OCI-LY1 (cell line): ENCODE results near the gene PTGDR.

ENCODE experiments used
- EZH2 ChIP-seq: fragments of 200-600 bp; sonication (generic), shearing (Covaris generic); IDR thresholded peaks from 2 replicates; pipeline ENCODE4 v1.8.0; 2017; ENCODE audit warnings: borderline replicate concordance, mixed run types, mild to moderate bottlenecking, antibody characterized with exemption, low read length, moderate library complexity, mixed read lengths
- TF ChIP-seq, protein P1 (sequence below): fragments of 200-600 bp; sonication (generic), shearing (Covaris generic); IDR thresholded peaks from 2 replicates; pipeline ENCODE4 v1.5.1; 2017; ENCODE audit warnings: mild to moderate bottlenecking, antibody characterized with exemption, low read length, moderate library complexity, mixed read lengths

GRCh38 chr14:52219488-52220084 is 47.9 kb upstream of the PTGDR start:
- TF ChIP-seq, protein P1, sequence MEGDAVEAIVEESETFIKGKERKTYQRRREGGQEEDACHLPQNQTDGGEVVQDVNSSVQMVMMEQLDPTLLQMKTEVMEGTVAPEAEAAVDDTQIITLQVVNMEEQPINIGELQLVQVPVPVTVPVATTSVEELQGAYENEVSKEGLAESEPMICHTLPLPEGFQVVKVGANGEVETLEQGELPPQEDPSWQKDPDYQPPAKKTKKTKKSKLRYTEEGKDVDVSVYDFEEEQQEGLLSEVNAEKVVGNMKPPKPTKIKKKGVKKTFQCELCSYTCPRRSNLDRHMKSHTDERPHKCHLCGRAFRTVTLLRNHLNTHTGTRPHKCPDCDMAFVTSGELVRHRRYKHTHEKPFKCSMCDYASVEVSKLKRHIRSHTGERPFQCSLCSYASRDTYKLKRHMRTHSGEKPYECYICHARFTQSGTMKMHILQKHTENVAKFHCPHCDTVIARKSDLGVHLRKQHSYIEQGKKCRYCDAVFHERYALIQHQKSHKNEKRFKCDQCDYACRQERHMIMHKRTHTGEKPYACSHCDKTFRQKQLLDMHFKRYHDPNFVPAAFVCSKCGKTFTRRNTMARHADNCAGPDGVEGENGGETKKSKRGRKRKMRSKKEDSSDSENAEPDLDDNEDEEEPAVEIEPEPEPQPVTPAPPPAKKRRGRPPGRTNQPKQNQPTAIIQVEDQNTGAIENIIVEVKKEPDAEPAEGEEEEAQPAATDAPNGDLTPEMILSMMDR: no peak
- TF ChIP-seq EZH2: no peak
